B cell (primary cell): ENCODE results near the gene NTN3.

Source experiments
- EZH2 ChIP-seq: IDR thresholded peaks from 2 replicates; pipeline ENCODE4 v1.6.1; 2012; ENCODE audit warnings: borderline replicate concordance, low read depth, mild to moderate bottlenecking, moderate library complexity, low read length; ENCODE audit not compliant: insufficient read depth, poor library complexity, severe bottlenecking
- TF ChIP-seq, protein P1 (sequence below): fragments of 200-600 bp; IDR thresholded peaks from one replicate; pipeline ENCODE4 v1.8.0; 2022; ENCODE audit warnings: antibody characterized with exemption, mild to moderate bottlenecking

DNA sequence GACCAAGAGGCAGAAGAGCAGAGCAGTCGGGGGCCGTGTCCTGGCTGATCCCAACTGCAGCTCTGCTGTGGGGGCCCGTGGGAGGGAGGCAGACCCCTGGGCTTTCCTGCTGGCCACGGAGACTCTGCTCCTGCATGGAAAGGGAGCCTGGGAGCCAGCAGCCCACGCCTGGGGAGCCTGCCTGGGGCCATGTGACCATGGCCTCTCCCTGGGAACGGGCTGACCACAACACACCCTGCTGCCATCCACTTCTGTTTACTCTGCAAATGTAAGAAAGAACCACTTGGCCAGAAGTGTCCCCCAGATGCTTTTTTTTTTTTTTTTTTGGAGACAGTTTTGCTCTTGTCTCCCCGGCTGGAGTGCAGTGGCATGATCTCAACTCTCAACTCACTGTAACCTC lies 13.2 kb upstream of the NTN3 start:
- TF ChIP-seq, protein P1, sequence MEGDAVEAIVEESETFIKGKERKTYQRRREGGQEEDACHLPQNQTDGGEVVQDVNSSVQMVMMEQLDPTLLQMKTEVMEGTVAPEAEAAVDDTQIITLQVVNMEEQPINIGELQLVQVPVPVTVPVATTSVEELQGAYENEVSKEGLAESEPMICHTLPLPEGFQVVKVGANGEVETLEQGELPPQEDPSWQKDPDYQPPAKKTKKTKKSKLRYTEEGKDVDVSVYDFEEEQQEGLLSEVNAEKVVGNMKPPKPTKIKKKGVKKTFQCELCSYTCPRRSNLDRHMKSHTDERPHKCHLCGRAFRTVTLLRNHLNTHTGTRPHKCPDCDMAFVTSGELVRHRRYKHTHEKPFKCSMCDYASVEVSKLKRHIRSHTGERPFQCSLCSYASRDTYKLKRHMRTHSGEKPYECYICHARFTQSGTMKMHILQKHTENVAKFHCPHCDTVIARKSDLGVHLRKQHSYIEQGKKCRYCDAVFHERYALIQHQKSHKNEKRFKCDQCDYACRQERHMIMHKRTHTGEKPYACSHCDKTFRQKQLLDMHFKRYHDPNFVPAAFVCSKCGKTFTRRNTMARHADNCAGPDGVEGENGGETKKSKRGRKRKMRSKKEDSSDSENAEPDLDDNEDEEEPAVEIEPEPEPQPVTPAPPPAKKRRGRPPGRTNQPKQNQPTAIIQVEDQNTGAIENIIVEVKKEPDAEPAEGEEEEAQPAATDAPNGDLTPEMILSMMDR: no peak
- TF ChIP-seq EZH2: no peak
